ENCODE results near the gene NOL4L. TPM values are rescaled to one million over a fixed set of nuclear protein-coding genes. Genes with fewer than 3 reads are reported as not detected.

The NOL4L gene
- total and polyA plus RNA-seq, 9 donors, result 3.3 to 17.1 (median 10.6) TPM

DNA sequence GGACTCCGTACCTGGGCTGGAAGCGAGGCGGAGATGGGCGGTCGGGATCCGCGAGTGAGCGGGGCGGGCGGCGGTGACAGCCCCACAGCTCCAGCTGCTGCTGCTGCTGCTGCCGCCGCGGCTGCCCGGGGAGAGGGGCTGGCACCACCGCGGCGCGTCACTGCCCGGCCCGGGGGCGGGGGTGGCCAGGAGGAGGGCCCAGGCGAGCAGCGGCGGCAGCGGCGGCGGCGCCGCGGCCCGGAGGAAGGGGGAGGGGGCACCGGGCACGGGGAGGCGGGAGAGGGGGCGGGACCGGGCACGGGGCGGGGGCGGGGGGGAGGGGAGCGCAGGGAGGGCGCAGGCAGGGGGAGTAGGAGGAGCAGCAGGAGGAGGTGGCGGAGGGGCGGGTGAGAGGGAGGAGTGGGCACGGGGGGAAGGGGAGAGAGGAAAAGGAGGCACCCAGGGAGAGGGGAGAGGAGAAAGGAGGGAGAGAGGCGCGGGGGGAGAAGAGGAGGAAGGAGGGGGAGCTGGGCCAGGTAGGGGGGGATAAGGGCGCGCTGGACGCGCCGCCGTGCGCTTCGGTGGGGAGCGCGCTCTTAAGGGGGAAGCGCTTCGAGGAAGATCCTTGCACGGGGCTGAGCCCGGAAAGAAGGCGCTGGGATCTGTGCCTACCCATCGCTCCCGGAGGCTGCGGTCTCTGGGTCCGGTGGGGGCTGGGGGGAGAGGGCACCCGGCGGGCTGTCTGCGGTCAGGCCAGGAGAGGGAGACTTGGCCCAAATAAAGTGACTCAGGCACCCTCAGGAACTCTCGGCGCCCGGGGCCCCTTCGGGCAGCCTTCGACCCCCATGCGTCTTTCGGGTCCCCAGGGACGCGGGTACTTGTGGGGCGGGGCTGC lies 101.5 kb downstream of the NOL4L start:
- intact Hi-C loops (cut with DNase I), result loop anchor here in 2 of 4 donors (5.0 to 10.0 kb wide), 2 partner anchors 126 to 279 kb away; partner anchors contain the start of genes ASXL1 (in 1 of the 2), PLAGL2 (in 1 of the 2) and POFUT1 (in 1 of the 2)
- peak overlapping the region; percentile 92 for H3K4me3 ChIP-seq
- H3K4me1 ChIP-seq (ENCODE audit: insufficient read depth), result no peaks in the 10 kb centered on the region
- H3K27ac ChIP-seq, result peak overlapping the region; percentile 46 to 60
- H3K36me3 ChIP-seq, result no peaks in the 10 kb centered on the region
- H3K9me3 ChIP-seq, result no peaks in the 10 kb centered on the region
- TF ChIP-seq, protein P1, sequence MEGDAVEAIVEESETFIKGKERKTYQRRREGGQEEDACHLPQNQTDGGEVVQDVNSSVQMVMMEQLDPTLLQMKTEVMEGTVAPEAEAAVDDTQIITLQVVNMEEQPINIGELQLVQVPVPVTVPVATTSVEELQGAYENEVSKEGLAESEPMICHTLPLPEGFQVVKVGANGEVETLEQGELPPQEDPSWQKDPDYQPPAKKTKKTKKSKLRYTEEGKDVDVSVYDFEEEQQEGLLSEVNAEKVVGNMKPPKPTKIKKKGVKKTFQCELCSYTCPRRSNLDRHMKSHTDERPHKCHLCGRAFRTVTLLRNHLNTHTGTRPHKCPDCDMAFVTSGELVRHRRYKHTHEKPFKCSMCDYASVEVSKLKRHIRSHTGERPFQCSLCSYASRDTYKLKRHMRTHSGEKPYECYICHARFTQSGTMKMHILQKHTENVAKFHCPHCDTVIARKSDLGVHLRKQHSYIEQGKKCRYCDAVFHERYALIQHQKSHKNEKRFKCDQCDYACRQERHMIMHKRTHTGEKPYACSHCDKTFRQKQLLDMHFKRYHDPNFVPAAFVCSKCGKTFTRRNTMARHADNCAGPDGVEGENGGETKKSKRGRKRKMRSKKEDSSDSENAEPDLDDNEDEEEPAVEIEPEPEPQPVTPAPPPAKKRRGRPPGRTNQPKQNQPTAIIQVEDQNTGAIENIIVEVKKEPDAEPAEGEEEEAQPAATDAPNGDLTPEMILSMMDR (IDR thresholded peaks at IDR 0.05), result no peak
- no peak for TF ChIP-seq EP300 (IDR thresholded peaks at IDR 0.05)
- TF ChIP-seq POLR2A (IDR thresholded peaks at IDR 0.05), result no peak
- WGBS, 3 donors, result 1 to 2% (median 2%) methylated on average over 36 to 77 of the region's 79 CpGs
- DNase-seq, result peak; percentile 60 to 76 (median 74)
- no peaks in the 10 kb centered on the region for H3K27me3 ChIP-seq

DNA sequence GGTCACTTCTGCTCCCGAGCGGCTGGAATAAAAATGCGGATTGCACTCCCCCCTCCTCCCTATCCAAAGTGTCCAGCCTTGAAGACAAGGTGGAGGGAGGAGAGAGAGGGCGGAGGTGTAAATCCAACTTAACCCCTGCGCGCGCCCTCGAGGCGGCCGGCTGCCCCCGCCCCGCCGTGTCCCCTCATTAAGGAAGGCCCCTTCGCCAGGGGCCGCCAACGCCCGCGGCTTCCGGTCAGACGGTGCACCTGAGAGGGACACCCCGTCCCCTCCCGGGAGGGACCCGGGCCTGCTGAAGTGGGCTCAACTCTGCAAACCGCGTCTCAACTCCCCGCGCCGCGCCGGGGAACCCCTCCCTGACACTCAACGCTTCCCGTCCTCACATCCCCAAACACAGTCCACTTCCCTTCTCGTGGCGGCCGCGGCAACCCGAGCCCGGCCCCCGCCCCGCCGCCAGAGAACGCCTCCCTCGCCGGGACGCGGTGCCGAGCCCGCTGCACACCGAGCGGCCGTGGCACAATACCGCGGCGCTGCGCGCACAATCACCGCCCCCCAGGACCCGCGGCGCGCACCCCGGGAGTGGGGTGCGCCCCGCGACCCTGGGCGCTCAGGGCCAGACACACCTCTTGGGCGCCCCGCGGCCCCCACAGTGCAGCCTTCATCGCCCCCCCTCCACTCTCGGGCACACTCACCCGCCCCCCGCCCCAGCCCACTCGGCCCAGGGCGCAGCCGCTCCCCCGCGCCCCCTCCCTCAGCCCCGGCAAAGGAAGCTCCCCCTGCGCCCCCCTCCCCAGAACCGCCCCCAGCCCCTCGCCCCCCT lies 102.5 kb downstream of the NOL4L start:
- 1 to 2% (median 2%) methylated on average over 58 to 82 of the region's 82 CpGs for WGBS, 3 donors
- H3K4me3 ChIP-seq, result peak overlapping the region; percentile 92
- H3K9me3 ChIP-seq, result no peaks in the 10 kb centered on the region
- H3K36me3 ChIP-seq, result no peaks in the 10 kb centered on the region
- DNase-seq, result peak in 3 of 5 donors; percentile 40 to 64 (median 62)
- H3K4me1 ChIP-seq (ENCODE audit: insufficient read depth), result no peaks in the 10 kb centered on the region
- intact Hi-C loops (cut with DNase I), result loop anchor here in 2 of 4 donors (5.0 to 10.0 kb wide), 2 partner anchors 125 to 278 kb away; partner anchors contain the start of genes ASXL1 (in 1 of the 2), PLAGL2 (in 1 of the 2) and POFUT1 (in 1 of the 2)
- TF ChIP-seq, protein P1 (IDR thresholded peaks at IDR 0.05), result no peak
- TF ChIP-seq EP300 (IDR thresholded peaks at IDR 0.05) (no peak), POLR2A (IDR thresholded peaks at IDR 0.05) (no peak)
- H3K27ac ChIP-seq, result peak overlapping the region in 1 of 2 donors; percentile 11
- H3K27me3 ChIP-seq, result no peaks in the 10 kb centered on the region

DNA sequence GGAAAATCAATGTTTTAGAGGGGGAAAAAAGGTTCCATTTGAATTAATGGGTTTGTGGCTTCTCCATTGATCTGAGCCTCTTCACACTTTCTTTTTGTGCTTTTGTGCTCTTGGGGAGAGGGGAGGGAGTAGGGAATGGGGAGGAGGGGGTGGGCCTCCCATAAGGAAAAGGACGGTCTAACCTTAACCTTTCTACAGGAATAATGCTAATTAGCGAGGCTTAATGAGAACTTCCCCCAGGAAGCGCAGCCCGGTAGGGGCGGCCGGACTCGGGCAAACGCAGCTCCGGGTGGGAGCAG lies 103.0 kb downstream of the NOL4L start:
- no peaks in the 10 kb centered on the region for H3K27me3 ChIP-seq
- intact Hi-C loops (cut with DNase I), result loop anchor here in 2 of 4 donors (5.0 to 10.0 kb wide), 2 partner anchors 125 to 277 kb away; partner anchors contain the start of genes ASXL1 (in 1 of the 2), PLAGL2 (in 1 of the 2) and POFUT1 (in 1 of the 2)
- H3K4me3 ChIP-seq, result peak overlapping the region; percentile 92
- peaks cover 2% of the 10 kb centered on the region for H3K4me1 ChIP-seq (ENCODE audit: insufficient read depth)
- no peaks in the 10 kb centered on the region for H3K36me3 ChIP-seq
- no peak for TF ChIP-seq EP300 (IDR thresholded peaks at IDR 0.05)
- TF ChIP-seq POLR2A (IDR thresholded peaks at IDR 0.05), result no peak
- TF ChIP-seq, protein P1 (IDR thresholded peaks at IDR 0.05), result no peak
- no peaks in the 10 kb centered on the region for H3K9me3 ChIP-seq
- H3K27ac ChIP-seq, result no peak overlapping the region
- no peak for DNase-seq
- 6 to 10% (median 7%) methylated on average over 9 of the region's 9 CpGs for WGBS, 3 donors
